ENCODE results near the gene TMEM50A. TPM values are rescaled to one million over a fixed set of nuclear protein-coding genes. Genes with fewer than 3 reads are reported as not detected.
"Not testable (repeated sequence)": the region's sequence is repeated elsewhere in the genome, so short reads cannot be mapped to it uniquely, and the experiment has no call there.

The TMEM50A gene
- total and polyA plus RNA-seq, 4 donors = 110 to 140 (median 115) TPM

- H3K27ac ChIP-seq (ENCODE audit: low read depth in 1 of 2, low read length in 2 of 2); DNase-seq; H3K9me3 ChIP-seq (ENCODE audit: control insufficient read depth, low read length); H3K4me1 ChIP-seq (ENCODE audit: control insufficient read depth in 1 of 2, insufficient read depth in 2 of 2, low read length in 2 of 2); H3K27me3 ChIP-seq (ENCODE audit: control insufficient read depth in 1 of 2, insufficient read depth in 2 of 2, low read length in 1 of 2); intact Hi-C loops (cut with DNase I); ATAC-seq (ENCODE audit: low FRiP score); H3K36me3 ChIP-seq (ENCODE audit: control insufficient read depth in 1 of 2, insufficient read depth in 2 of 2, low read length in 1 of 2); H3K4me3 ChIP-seq (ENCODE audit: low read length in 2 of 2): not testable (repeated sequence)
- no CpG with 5 or more reads among the region's 17 CpGs for WGBS, 2 donors
Observed at GRCh38 chr1:25327864-25328790, 10.0 kb upstream of the TMEM50A start.

- 80 to 87% methylated on average over 4 of the region's 4 CpGs for WGBS, 2 donors
- H3K27ac ChIP-seq (ENCODE audit: low read depth in 1 of 2, low read length in 2 of 2); H3K36me3 ChIP-seq (ENCODE audit: control insufficient read depth in 1 of 2, insufficient read depth in 2 of 2, low read length in 1 of 2); H3K27me3 ChIP-seq (ENCODE audit: control insufficient read depth in 1 of 2, insufficient read depth in 2 of 2, low read length in 1 of 2); H3K4me1 ChIP-seq (ENCODE audit: control insufficient read depth in 1 of 2, insufficient read depth in 2 of 2, low read length in 2 of 2); H3K9me3 ChIP-seq (ENCODE audit: control insufficient read depth, low read length); intact Hi-C loops (cut with DNase I); H3K4me3 ChIP-seq (ENCODE audit: low read length in 2 of 2); DNase-seq: not testable (repeated sequence)
- peak; percentile 25 for ATAC-seq (ENCODE audit: low FRiP score)
Observed at GRCh38 chr1:25328791-25329185, 9.3 kb upstream of the TMEM50A start.

GRCh38 chr1:25329336-25329735 lies 8.8 kb upstream of the TMEM50A start:
- ATAC-seq (ENCODE audit: low FRiP score); H3K9me3 ChIP-seq (ENCODE audit: control insufficient read depth, low read length); H3K4me1 ChIP-seq (ENCODE audit: control insufficient read depth in 1 of 2, insufficient read depth in 2 of 2, low read length in 2 of 2); H3K36me3 ChIP-seq (ENCODE audit: control insufficient read depth in 1 of 2, insufficient read depth in 2 of 2, low read length in 1 of 2); DNase-seq; intact Hi-C loops (cut with DNase I); H3K27me3 ChIP-seq (ENCODE audit: control insufficient read depth in 1 of 2, insufficient read depth in 2 of 2, low read length in 1 of 2); H3K4me3 ChIP-seq (ENCODE audit: low read length in 2 of 2); H3K27ac ChIP-seq (ENCODE audit: low read depth in 1 of 2, low read length in 2 of 2): not testable (repeated sequence)
- WGBS, 2 donors = 83 to 85% methylated on average over 5 of the region's 5 CpGs

DNA sequence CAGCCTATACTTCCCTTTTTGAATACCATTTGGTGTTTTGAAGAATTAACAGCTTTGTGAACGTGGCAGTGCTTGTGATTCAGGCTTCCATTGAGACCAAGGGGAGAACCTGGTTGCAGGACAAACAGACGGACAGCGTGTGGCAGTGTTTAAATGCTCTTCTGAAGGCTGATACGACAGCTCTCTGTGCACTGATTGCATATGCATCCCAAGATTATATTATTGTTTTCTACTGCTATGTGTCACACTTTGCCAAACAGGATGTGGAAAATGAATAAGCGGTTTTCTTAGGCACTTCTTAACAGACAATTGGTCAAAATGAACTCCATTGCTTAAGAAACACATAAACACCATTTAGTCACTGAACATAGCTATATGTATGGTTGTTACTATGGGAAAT lies 8.2 kb upstream of the TMEM50A start:
- H3K27ac ChIP-seq (ENCODE audit: low read depth in 1 of 2, low read length in 2 of 2); ATAC-seq (ENCODE audit: low FRiP score): not testable (repeated sequence)
- WGBS, 2 donors = 56 to 68% methylated on average over 5 of the region's 5 CpGs

DNA sequence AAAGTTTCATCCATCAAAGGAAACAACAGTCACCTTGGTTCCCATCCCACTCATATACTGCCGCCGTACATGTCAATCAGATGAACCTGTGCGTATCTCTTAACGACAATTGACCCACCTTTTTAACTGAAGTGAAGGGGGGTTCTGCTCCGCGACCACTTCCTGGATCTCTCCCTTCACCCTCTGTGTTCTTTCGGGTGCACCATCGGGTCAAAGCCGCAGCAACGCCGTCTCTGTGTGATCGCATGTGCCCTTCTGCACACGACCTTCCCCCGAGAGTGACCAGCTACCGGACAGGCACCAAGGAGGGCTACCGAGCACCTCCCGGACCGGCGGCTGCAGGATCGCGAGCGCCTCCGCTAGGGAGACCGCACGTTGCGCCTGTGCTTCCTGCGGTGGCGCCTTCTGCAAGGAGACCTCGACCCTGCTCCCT lies 1.2 kb upstream of the TMEM50A start:
- H3K4me1 ChIP-seq (ENCODE audit: control insufficient read depth in 1 of 2, insufficient read depth in 2 of 2, low read length in 2 of 2); H3K27ac ChIP-seq (ENCODE audit: low read depth in 1 of 2, low read length in 2 of 2); H3K36me3 ChIP-seq (ENCODE audit: control insufficient read depth in 1 of 2, insufficient read depth in 2 of 2, low read length in 1 of 2); H3K27me3 ChIP-seq (ENCODE audit: control insufficient read depth in 1 of 2, insufficient read depth in 2 of 2, low read length in 1 of 2); H3K9me3 ChIP-seq (ENCODE audit: control insufficient read depth, low read length); intact Hi-C loops (cut with DNase I): not testable (repeated sequence)
- H3K4me3 ChIP-seq (ENCODE audit: low read length in 2 of 2) = peak overlapping the region; percentile 37 to 84
- 0% methylated on average over 17 to 27 of the region's 29 CpGs for WGBS, 2 donors
- ATAC-seq (ENCODE audit: low FRiP score) (peak; percentile 80), DNase-seq (peak; percentile 54 to 83)

More for the DNA sequence above, 8.2 kb upstream of the TMEM50A start:
- H3K36me3 ChIP-seq (ENCODE audit: control insufficient read depth in 1 of 2, insufficient read depth in 2 of 2, low read length in 1 of 2); H3K27me3 ChIP-seq (ENCODE audit: control insufficient read depth in 1 of 2, insufficient read depth in 2 of 2, low read length in 1 of 2); intact Hi-C loops (cut with DNase I); DNase-seq; H3K4me1 ChIP-seq (ENCODE audit: control insufficient read depth in 1 of 2, insufficient read depth in 2 of 2, low read length in 2 of 2); H3K9me3 ChIP-seq (ENCODE audit: control insufficient read depth, low read length); H3K4me3 ChIP-seq (ENCODE audit: low read length in 2 of 2): not testable (repeated sequence)

GRCh38 chr1:25337483-25338187 lies 499 bp upstream of the TMEM50A start:
- 1% methylated on average over 18 to 24 of the region's 39 CpGs for WGBS, 2 donors
- not testable (repeated sequence) for H3K27me3 ChIP-seq (ENCODE audit: control insufficient read depth in 1 of 2, insufficient read depth in 2 of 2, low read length in 1 of 2); H3K4me1 ChIP-seq (ENCODE audit: control insufficient read depth in 1 of 2, insufficient read depth in 2 of 2, low read length in 2 of 2); H3K36me3 ChIP-seq (ENCODE audit: control insufficient read depth in 1 of 2, insufficient read depth in 2 of 2, low read length in 1 of 2); H3K9me3 ChIP-seq (ENCODE audit: control insufficient read depth, low read length)
- DNase-seq (peak in 1 of 2 donors; percentile 62), ATAC-seq (ENCODE audit: low FRiP score) (peak; percentile 93)
- intact Hi-C loops (cut with DNase I) = loop anchor here in 1 of 2 donors (2.0 kb wide), 1 partner anchor 91 kb away; the partner anchor contains the start of gene RSRP1
- Histone ChIP-seq H3K4me3 (ENCODE audit: low read length in 2 of 2) (peak overlapping the region in 1 of 2 donors; percentile 37), H3K27ac (ENCODE audit: low read depth in 1 of 2, low read length in 2 of 2) (peak overlapping the region in 1 of 2 donors; percentile 92)

DNA sequence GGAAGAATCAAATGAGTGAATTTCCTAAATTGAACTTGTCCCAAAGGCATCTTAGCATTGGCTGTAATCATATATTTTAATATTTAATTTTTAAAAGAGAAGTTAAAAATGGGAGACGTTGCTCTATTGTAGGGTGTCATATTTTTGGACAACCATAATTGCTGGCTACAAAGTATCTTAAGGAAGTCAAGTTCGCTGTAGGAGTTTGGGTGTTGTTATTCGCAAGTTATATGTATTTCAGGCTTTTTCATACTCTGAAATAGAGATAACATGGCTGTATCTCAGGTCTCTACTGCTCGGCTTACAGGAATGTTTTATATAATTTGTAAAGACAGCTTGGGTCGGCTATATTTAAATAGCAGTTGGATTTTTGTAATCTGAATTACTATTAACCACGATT lies 852 bp downstream of the TMEM50A start:
- Histone ChIP-seq H3K4me3 (ENCODE audit: low read length in 2 of 2) (peak overlapping the region; percentile 79 to 88), H3K9me3 (ENCODE audit: control insufficient read depth, low read length) (no peaks in the 10 kb centered on the region), H3K27ac (ENCODE audit: low read depth in 1 of 2, low read length in 2 of 2) (peak overlapping the region in 1 of 2 donors; percentile 85), H3K27me3 (ENCODE audit: control insufficient read depth in 1 of 2, insufficient read depth in 2 of 2, low read length in 1 of 2) (no peaks in the 10 kb centered on the region), H3K4me1 (ENCODE audit: control insufficient read depth in 1 of 2, insufficient read depth in 2 of 2, low read length in 2 of 2) (peaks cover 0 to 2% of the 10 kb centered on the region in 2 donors), H3K36me3 (ENCODE audit: control insufficient read depth in 1 of 2, insufficient read depth in 2 of 2, low read length in 1 of 2) (no peaks in the 10 kb centered on the region)
- intact Hi-C loops (cut with DNase I) = loop anchor here in 1 of 2 donors (2.0 kb wide), 1 partner anchor 92 kb away; the partner anchor contains the start of gene RSRP1
- no peak for DNase-seq
- no peak for ATAC-seq (ENCODE audit: low FRiP score)
- 0 to 1% methylated on average over 6 of the region's 6 CpGs for whole genome bisulfite sequencing, 2 donors

DNA sequence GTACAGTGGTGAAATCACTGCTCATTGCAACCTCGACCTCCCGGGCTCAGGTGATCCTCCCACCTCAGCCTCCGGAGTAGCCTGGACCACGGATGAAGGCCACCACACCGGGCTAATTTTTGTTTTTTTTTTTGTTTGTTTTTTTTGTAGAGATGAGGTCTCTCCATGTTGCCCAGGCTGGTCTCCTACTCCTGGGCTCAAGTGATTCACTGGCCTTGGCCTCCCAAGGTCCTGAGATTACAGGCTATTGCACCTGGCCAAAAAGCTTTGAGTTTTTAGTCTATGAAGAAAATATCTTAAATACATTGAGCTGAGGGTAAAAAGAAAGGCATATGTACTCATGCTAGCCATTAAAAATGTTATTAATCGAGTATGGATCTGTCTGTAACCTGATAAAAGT lies 3.6 kb downstream of the TMEM50A start:
- no peaks in the 10 kb centered on the region for H3K27me3 ChIP-seq (ENCODE audit: control insufficient read depth in 1 of 2, insufficient read depth in 2 of 2, low read length in 1 of 2)
- H3K9me3 ChIP-seq (ENCODE audit: control insufficient read depth, low read length) = no peaks in the 10 kb centered on the region
- ATAC-seq (ENCODE audit: low FRiP score) (no peak), DNase-seq (no peak)
- H3K4me3 ChIP-seq (ENCODE audit: low read length in 2 of 2) = no peak overlapping the region
- H3K36me3 ChIP-seq (ENCODE audit: control insufficient read depth in 1 of 2, insufficient read depth in 2 of 2, low read length in 1 of 2) = no peaks in the 10 kb centered on the region
- no peak overlapping the region for H3K27ac ChIP-seq (ENCODE audit: low read depth in 1 of 2, low read length in 2 of 2)
- intact Hi-C loops (cut with DNase I) = no loop called here
- 77 to 86% methylated on average over 6 of the region's 6 CpGs for WGBS, 2 donors
- peaks cover 0 to 2% of the 10 kb centered on the region in 2 donors for H3K4me1 ChIP-seq (ENCODE audit: control insufficient read depth in 1 of 2, insufficient read depth in 2 of 2, low read length in 2 of 2)
